Muscle of arm (tissue), 14 donors: ENCODE measurements around the gene PSG5. TPM values are rescaled to one million over a fixed set of nuclear protein-coding genes. Genes with fewer than 3 reads are reported as not detected.
"Not testable (repeated sequence)": the region's sequence is repeated elsewhere in the genome, so short reads cannot be mapped to it uniquely, and the experiment has no call there.

ENCODE experiments used
- DNase-seq: peaks from one replicate; pipeline ENCODE4 v3.0.0-alpha.2; 2013
- long read RNA-seq, 11 donors: transcript quantifications; one replicate each; lab custom pipeline, GENCODE V29; 2026
- polyA plus RNA-seq, 12 donors: library from polyadenylated mRNA; unstranded; fragments of 120-200 nt; gene quantifications; one replicate each; pipeline ENCODE4 v1.2.1, GENCODE V29; 2013; ENCODE audit not compliant: insufficient read length in 12 of 12

The PSG5 gene
- under 1 TPM in 10 of 12 donors, not detected in 2; 0.28 to 0.94 (median 0.59) TPM for polyA plus RNA-seq
- long read RNA-seq, donor 1 = 0 reads
- long read RNA-seq, donor 2 = 0 reads
- long read RNA-seq, donor 3 = 0 reads
- long read RNA-seq, donor 4 = 0 reads
- long read RNA-seq, donor 5 = 0 reads
- long read RNA-seq, donor 6 = 0 reads
- long read RNA-seq, donor 7 = 0 reads
- long read RNA-seq, donor 8 = 0 reads
- long read RNA-seq, donor 9 = 0 reads
- long read RNA-seq, donor 10 = 0 reads
- long read RNA-seq, donor 11 = 0 reads

- not testable (repeated sequence) for DNase-seq
These were observed at the start of gene PSG5 for GRCh38 chr19:43186311-43186935. TSS of gene PSG5 (minus strand) at chr19:43186536. CDS start at chr19:43186405, 131 bp downstream.

- not testable (repeated sequence) for DNase-seq
These were observed 49.4 kb upstream of the PSG5 start for GRCh38 chr19:43235686-43236085.

GRCh38 chr19:43229315-43229714 lies 43.0 kb upstream of the PSG5 start:
- no peak for DNase-seq

GRCh38 chr19:43228730-43229129 lies 42.4 kb upstream of the PSG5 start:
- DNase-seq = not testable (repeated sequence)

- DNase-seq = not testable (repeated sequence)
These were observed 40.6 kb upstream of the PSG5 start for GRCh38 chr19:43226986-43227385.

GRCh38 chr19:43224855-43225253 lies 38.5 kb upstream of the PSG5 start:
- DNase-seq = no peak

GRCh38 chr19:43224201-43224854 lies 38.0 kb upstream of the PSG5 start:
- not testable (repeated sequence) for DNase-seq

GRCh38 chr19:43221891-43222290 lies 35.6 kb upstream of the PSG5 start:
- DNase-seq = not testable (repeated sequence)

GRCh38 chr19:43219136-43219535 lies 32.8 kb upstream of the PSG5 start:
- not testable (repeated sequence) for DNase-seq

- not testable (repeated sequence) for DNase-seq
These were observed 29.5 kb upstream of the PSG5 start for GRCh38 chr19:43215881-43216280.

GRCh38 chr19:43207991-43208390 lies 21.7 kb upstream of the PSG5 start:
- no peak for DNase-seq

GRCh38 chr19:43207174-43207573 lies 20.8 kb upstream of the PSG5 start:
- not testable (repeated sequence) for DNase-seq

- DNase-seq = not testable (repeated sequence)
These were observed 19.3 kb upstream of the PSG5 start, which contains the start of gene PSG4 for GRCh38 chr19:43205471-43206105. TSS of gene PSG4 (minus strand) at chr19:43205638. CDS start at chr19:43205536, 102 bp downstream.

- not testable (repeated sequence) for DNase-seq
These were observed 17.3 kb upstream of the PSG5 start for GRCh38 chr19:43203611-43204010.

GRCh38 chr19:43201891-43202290 lies 15.6 kb upstream of the PSG5 start:
- DNase-seq = not testable (repeated sequence)

- not testable (repeated sequence) for DNase-seq
These were observed 15.0 kb upstream of the PSG5 start for GRCh38 chr19:43201337-43201801.

- DNase-seq = not testable (repeated sequence)
These were observed 12.5 kb upstream of the PSG5 start for GRCh38 chr19:43198686-43199419.

- not testable (repeated sequence) for DNase-seq
These were observed 11.5 kb upstream of the PSG5 start for GRCh38 chr19:43197666-43198397.

- not testable (repeated sequence) for DNase-seq
These were observed 8.1 kb upstream of the PSG5 start for GRCh38 chr19:43194397-43194796.

- DNase-seq = not testable (repeated sequence)
These were observed 6.2 kb upstream of the PSG5 start for GRCh38 chr19:43192381-43193155.
